ENCODE results near the gene STARD13.

DNA sequence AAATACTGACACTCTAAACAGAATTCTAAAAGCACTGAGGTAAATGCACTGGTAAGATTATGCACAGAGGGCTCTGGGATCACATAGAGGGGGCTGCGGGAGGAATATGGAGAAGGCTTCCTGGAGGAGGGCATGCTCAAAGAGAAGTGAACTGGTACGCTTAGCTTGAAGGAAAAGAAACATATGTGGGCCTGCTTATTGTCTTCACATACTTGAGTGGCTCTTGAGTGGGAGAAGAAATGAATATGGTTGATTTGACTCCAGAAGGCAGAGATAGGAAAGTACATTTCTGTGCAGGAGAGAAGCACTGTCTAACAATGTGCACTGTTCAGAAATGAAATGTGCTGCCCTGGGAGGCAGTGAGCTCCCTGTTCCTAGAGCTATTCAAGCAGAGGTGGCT, 178.2 kb downstream of the STARD13 start:
- no peak for TF ChIP-seq POLR2A (IDR thresholded peaks at IDR 0.05)
- TF ChIP-seq, protein P1, sequence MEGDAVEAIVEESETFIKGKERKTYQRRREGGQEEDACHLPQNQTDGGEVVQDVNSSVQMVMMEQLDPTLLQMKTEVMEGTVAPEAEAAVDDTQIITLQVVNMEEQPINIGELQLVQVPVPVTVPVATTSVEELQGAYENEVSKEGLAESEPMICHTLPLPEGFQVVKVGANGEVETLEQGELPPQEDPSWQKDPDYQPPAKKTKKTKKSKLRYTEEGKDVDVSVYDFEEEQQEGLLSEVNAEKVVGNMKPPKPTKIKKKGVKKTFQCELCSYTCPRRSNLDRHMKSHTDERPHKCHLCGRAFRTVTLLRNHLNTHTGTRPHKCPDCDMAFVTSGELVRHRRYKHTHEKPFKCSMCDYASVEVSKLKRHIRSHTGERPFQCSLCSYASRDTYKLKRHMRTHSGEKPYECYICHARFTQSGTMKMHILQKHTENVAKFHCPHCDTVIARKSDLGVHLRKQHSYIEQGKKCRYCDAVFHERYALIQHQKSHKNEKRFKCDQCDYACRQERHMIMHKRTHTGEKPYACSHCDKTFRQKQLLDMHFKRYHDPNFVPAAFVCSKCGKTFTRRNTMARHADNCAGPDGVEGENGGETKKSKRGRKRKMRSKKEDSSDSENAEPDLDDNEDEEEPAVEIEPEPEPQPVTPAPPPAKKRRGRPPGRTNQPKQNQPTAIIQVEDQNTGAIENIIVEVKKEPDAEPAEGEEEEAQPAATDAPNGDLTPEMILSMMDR (IDR thresholded peaks at IDR 0.05): no peak
